ENCODE results near the gene PGAM1. TPM values are rescaled to one million over a fixed set of nuclear protein-coding genes. Genes with fewer than 3 reads are reported as not detected.
"Not testable (repeated sequence)": the region's sequence is repeated elsewhere in the genome, so short reads cannot be mapped to it uniquely, and the experiment has no call there.

Gene PGAM1
- polyA plus RNA-seq, 10 donors: 90.7 to 151 (median 117) TPM

- DNase-seq: not testable (repeated sequence)
Measured at GRCh38 chr10:97406483-97406882, 19.5 kb upstream of the PGAM1 start.

GRCh38 chr10:97407211-97407951, 18.6 kb upstream of the PGAM1 start:
- peak; percentile 62 to 86 (median 72) for DNase-seq

- DNase-seq: no peak
Measured at GRCh38 chr10:97407952-97408248, 18.1 kb upstream of the PGAM1 start.

- DNase-seq: no peak
Measured at GRCh38 chr10:97408496-97408992, 17.4 kb upstream of the PGAM1 start.

- no peak for DNase-seq
Measured at GRCh38 chr10:97411406-97411805, 14.6 kb upstream of the PGAM1 start.

- DNase-seq: no peak
Measured at GRCh38 chr10:97412891-97413304, 13.1 kb upstream of the PGAM1 start.

- no peak for DNase-seq
Measured at GRCh38 chr10:97416565-97416964, 9.4 kb upstream of the PGAM1 start.

GRCh38 chr10:97423757-97424098, 2.3 kb upstream of the PGAM1 start:
- DNase-seq: not testable (repeated sequence)

- peak in 1 of 3 donors; percentile 44 for DNase-seq
Measured at GRCh38 chr10:97426776-97427570, 982 bp downstream of the PGAM1 start.

- peak in 1 of 3 donors; percentile 32 for DNase-seq
Measured at GRCh38 chr10:97427571-97428179, 1.7 kb downstream of the PGAM1 start.

GRCh38 chr10:97428572-97428981, 2.6 kb downstream of the PGAM1 start:
- DNase-seq: no peak

GRCh38 chr10:97434055-97434454, 8.1 kb downstream of the PGAM1 start:
- no peak for DNase-seq

- DNase-seq: no peak
Measured at GRCh38 chr10:97434557-97434956, 8.6 kb downstream of the PGAM1 start.

GRCh38 chr10:97435211-97435610, 9.2 kb downstream of the PGAM1 start:
- no peak for DNase-seq

- DNase-seq: no peak
Measured at GRCh38 chr10:97442277-97442676, 16.3 kb downstream of the PGAM1 start.

- no peak for DNase-seq
Measured at GRCh38 chr10:97444212-97444611, 18.2 kb downstream of the PGAM1 start.

GRCh38 chr10:97445357-97445721, 19.3 kb downstream of the PGAM1 start:
- no peak for DNase-seq

- peak; percentile 95 to 98 (median 96) for DNase-seq
Measured at GRCh38 chr10:97445722-97446639, 20.0 kb downstream of the PGAM1 start, which contains the start of the genes EXOSC1 and ZDHHC16. EXOSC1 (minus strand) TSS chr10:97446006; CDS start chr10:97445985, 21 bp downstream. ZDHHC16 (plus strand) TSS chr10:97446175; CDS start chr10:97451676, 5,501 bp downstream.

GRCh38 chr10:97450828-97451227, 24.8 kb downstream of the PGAM1 start:
- no peak for DNase-seq

GRCh38 chr10:97451605-97452004, 25.6 kb downstream of the PGAM1 start:
- no peak for DNase-seq

- no peak for DNase-seq
Measured at GRCh38 chr10:97452352-97452751, 26.4 kb downstream of the PGAM1 start.

Measured in muscle of back (tissue), 11 donors.